Lung (tissue), 12 donors: ENCODE data around the gene OPA1. TPM values are rescaled to one million over a fixed set of nuclear protein-coding genes. Genes with fewer than 3 reads are reported as not detected.

ENCODE experiments used
- ATAC-seq: fragments of 200-7000 bp; cut with Tn5 transposase; one replicate; pipeline ENCODE4 v1.9.1; 2020; ENCODE audit warnings: moderate number of reproducible peaks; ENCODE audit not compliant: insufficient read depth, low FRiP score
- DNase-seq, 3 donors: peaks; one replicate each; pipeline ENCODE4 v3.0.0-alpha.2; 2013 to 2017
- H3K27ac ChIP-seq, 2 donors: one replicate each; pipeline ENCODE4 v1.5.1; 2013; ENCODE audit warnings: mild to moderate bottlenecking in 2 of 2, moderate library complexity in 2 of 2, control low read depth in 1 of 2, inconsistent platforms in 1 of 2, low read depth in 1 of 2, low read length in 1 of 2
- H3K27me3 ChIP-seq, 3 donors: one replicate each; pipeline ENCODE4 v1.5.1; 2013; ENCODE audit warnings: low read length in 2 of 3; ENCODE audit not compliant: control insufficient read depth in 3 of 3, insufficient read depth in 3 of 3
- H3K36me3 ChIP-seq, 4 donors: one replicate each; pipeline ENCODE4 v1.5.1; 2013; ENCODE audit warnings: low read length in 4 of 4, mild to moderate bottlenecking in 1 of 4, moderate library complexity in 1 of 4; ENCODE audit not compliant: control insufficient read depth in 4 of 4, insufficient read depth in 4 of 4
- H3K4me1 ChIP-seq, 5 donors: one replicate each; pipeline ENCODE4 v1.5.1; 2013; ENCODE audit warnings: low read length in 5 of 5, mild to moderate bottlenecking in 2 of 5, moderate library complexity in 1 of 5; ENCODE audit not compliant: control insufficient read depth in 5 of 5, insufficient read depth in 5 of 5
- H3K4me3 ChIP-seq: one replicate; pipeline ENCODE4 v1.5.1; 2013; ENCODE audit warnings: mild to moderate bottlenecking, control low read depth, moderate library complexity
- H3K9ac ChIP-seq, 2 donors: one replicate each; pipeline ENCODE4 v1.5.1; 2013; ENCODE audit warnings: low read length in 2 of 2, control low read depth in 1 of 2; ENCODE audit not compliant: insufficient read depth in 1 of 2
- H3K9me3 ChIP-seq, 4 donors: one replicate each; pipeline ENCODE4 v1.5.1; 2013; ENCODE audit warnings: low read length in 3 of 4, mild to moderate bottlenecking in 1 of 4, moderate library complexity in 1 of 4; ENCODE audit not compliant: control insufficient read depth in 4 of 4, insufficient read depth in 3 of 4
- whole genome bisulfite sequencing, 2 donors: extraction: QIAGEN DNeasy Blood & Tissue Kit; methylation state at CpG; one replicate each; pipeline ENCODE4 v1.1.7; 2013; 5-methylcytosine and 5-hydroxymethylcytosine counted together
- polyA plus RNA-seq, 2 donors: library from polyadenylated mRNA; stranded (reverse); fragments of 200-250 nt; gene quantifications; one replicate each; pipeline ENCODE4 v1.2.1, GENCODE V29; 2013
- total RNA-seq, 2 donors: library from RNA; depleted of rRNA in 1 of 2; stranded (reverse); fragments of >200 nt in 1 of 2; gene quantifications; one replicate each; pipeline ENCODE4 v1.2.1, GENCODE V29; 2014 to 2021
- TF ChIP-seq, protein P1 (sequence below): IDR thresholded peaks from 2 replicates; pipeline ENCODE4 v1.5.1; 2012; ENCODE audit warnings: mild to moderate bottlenecking; ENCODE audit errors: control extremely low read depth, extremely low read depth
- donor health status: control.
- donor health status: control.
- donor health status: Bipolar disorder and iron deficiency.
- donor health status: healthy.
- donor health status: DM: yes; HTN: yes; CAD: no.

OPA1 gene
- total and polyA plus RNA-seq, 4 donors = 8.8 to 54.2 (median 29.0) TPM

GRCh38 chr3:193673845-193674244, 80.8 kb downstream of the OPA1 start:
- peak; percentile 56 to 72 (median 66) for DNase-seq
- Histone ChIP-seq H3K36me3 (peaks cover 6 to 17% (median 9%) of the 10 kb centered on the region in 4 donors), H3K27me3 (no peaks in the 10 kb centered on the region), H3K27ac (no peak overlapping the region), H3K4me3 (no peak overlapping the region), H3K9ac (no peak overlapping the region), H3K4me1 (peaks cover 0 to 9% (median 0%) of the 10 kb centered on the region in 5 donors), H3K9me3 (no peaks in the 10 kb centered on the region)
- no peak for ATAC-seq
- TF ChIP-seq, protein P1, sequence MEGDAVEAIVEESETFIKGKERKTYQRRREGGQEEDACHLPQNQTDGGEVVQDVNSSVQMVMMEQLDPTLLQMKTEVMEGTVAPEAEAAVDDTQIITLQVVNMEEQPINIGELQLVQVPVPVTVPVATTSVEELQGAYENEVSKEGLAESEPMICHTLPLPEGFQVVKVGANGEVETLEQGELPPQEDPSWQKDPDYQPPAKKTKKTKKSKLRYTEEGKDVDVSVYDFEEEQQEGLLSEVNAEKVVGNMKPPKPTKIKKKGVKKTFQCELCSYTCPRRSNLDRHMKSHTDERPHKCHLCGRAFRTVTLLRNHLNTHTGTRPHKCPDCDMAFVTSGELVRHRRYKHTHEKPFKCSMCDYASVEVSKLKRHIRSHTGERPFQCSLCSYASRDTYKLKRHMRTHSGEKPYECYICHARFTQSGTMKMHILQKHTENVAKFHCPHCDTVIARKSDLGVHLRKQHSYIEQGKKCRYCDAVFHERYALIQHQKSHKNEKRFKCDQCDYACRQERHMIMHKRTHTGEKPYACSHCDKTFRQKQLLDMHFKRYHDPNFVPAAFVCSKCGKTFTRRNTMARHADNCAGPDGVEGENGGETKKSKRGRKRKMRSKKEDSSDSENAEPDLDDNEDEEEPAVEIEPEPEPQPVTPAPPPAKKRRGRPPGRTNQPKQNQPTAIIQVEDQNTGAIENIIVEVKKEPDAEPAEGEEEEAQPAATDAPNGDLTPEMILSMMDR = no peak
- WGBS, 2 donors = 94% methylated on average over 7 of the region's 7 CpGs

DNA sequence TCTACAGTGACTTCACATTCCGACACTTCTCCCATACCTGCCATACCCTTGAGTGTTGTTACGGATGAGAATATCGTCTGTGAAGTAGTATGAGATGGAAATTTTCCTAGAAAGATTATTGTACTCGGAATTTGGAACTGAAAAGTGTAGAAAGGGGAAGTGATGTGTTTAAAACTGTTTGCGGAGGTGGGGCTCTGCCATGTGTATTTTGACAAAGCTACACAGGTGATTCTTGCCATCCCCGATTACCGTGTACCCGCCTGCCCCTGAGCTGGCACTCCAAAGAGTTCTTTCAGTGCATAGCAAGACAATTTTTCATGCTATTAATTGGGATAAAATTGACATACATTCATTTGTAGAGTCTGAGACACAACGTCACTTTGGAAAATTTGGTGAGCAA, 81.7 kb downstream of the OPA1 start:
- no peak overlapping the region for H3K9ac ChIP-seq
- ATAC-seq (no peak), DNase-seq (no peak)
- H3K9me3 ChIP-seq = no peaks in the 10 kb centered on the region
- no peaks in the 10 kb centered on the region for H3K27me3 ChIP-seq
- peaks cover 5 to 12% (median 6%) of the 10 kb centered on the region in 4 donors for H3K36me3 ChIP-seq
- H3K27ac ChIP-seq = no peak overlapping the region
- peaks cover 0 to 9% (median 0%) of the 10 kb centered on the region in 5 donors for H3K4me1 ChIP-seq
- no peak overlapping the region for H3K4me3 ChIP-seq
- 94 to 95% methylated on average over 9 of the region's 9 CpGs for WGBS, 2 donors
- TF ChIP-seq, protein P1 = no peak

GRCh38 chr3:193677734-193678133, 84.7 kb downstream of the OPA1 start:
- no peak overlapping the region for H3K27ac ChIP-seq
- no peak overlapping the region for H3K4me3 ChIP-seq
- H3K9ac ChIP-seq = no peak overlapping the region
- H3K4me1 ChIP-seq = peaks cover 0 to 15% (median 0%) of the 10 kb centered on the region in 5 donors
- TF ChIP-seq, protein P1 = no peak
- ATAC-seq (no peak), DNase-seq (peak in 1 of 3 donors; percentile 7)
- WGBS, 2 donors = 94% methylated on average over 5 of the region's 5 CpGs
- no peaks in the 10 kb centered on the region for H3K9me3 ChIP-seq
- H3K27me3 ChIP-seq = no peaks in the 10 kb centered on the region
- peaks cover 3 to 9% (median 5%) of the 10 kb centered on the region in 4 donors for H3K36me3 ChIP-seq

DNA sequence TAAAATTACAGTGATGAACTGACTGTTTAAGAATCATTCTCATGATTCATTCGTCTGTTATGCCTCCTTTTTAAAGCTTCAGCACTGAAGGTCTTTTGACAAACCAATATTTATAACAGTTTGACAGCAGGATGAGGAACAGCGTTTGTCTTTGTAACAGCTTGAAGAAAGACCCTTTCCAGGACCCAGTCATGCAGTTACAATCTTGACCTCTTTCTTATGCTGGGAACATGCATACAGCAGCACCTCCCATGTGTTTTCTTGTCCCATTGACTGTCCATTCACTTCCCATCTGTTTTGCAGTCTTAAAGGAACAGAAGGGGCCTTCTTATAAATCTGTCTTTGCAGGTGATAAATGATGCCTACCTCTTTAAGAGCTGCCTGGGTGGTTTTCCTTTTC, 87.2 kb downstream of the OPA1 start:
- Histone ChIP-seq H3K9me3 (no peaks in the 10 kb centered on the region), H3K4me3 (no peak overlapping the region), H3K36me3 (peaks cover 5 to 12% (median 8%) of the 10 kb centered on the region in 4 donors), H3K27ac (no peak overlapping the region), H3K4me1 (peaks cover 0 to 15% (median 0%) of the 10 kb centered on the region in 5 donors), H3K27me3 (no peaks in the 10 kb centered on the region), H3K9ac (no peak overlapping the region)
- WGBS, 2 donors = 40 to 60% methylated on average over 2 of the region's 2 CpGs
- ATAC-seq (no peak), DNase-seq (no peak)
- TF ChIP-seq, protein P1 = no peak
